Thyroid gland (tissue), 4 donors: ENCODE data around the gene CUEDC1. TPM values are rescaled to one million over a fixed set of nuclear protein-coding genes. Genes with fewer than 3 reads are reported as not detected.

Experiments used
- DNase-seq, 2 donors: peaks; one replicate each; pipeline ENCODE4 v3.0.0-alpha.2; 2019
- H3K27ac ChIP-seq, 3 donors: fragments of 200-600 bp; sonication (generic); 1 replicate in 2 of 3; 2 replicates in 1 of 3; pipeline ENCODE4 v1.5.1; 2016 to 2019; ENCODE audit warnings: mild to moderate bottlenecking in 1 of 3, moderate library complexity in 1 of 3
- H3K27me3 ChIP-seq: fragments of 200-600 bp; sonication (generic); one replicate; pipeline ENCODE4 v1.5.1; 2019
- H3K36me3 ChIP-seq, 2 donors: fragments of 200-600 bp; sonication (generic); one replicate each; pipeline ENCODE4 v1.5.1; 2016 to 2019
- H3K4me1 ChIP-seq, 2 donors: fragments of 200-600 bp; sonication (generic); one replicate each; pipeline ENCODE4 v1.5.1; 2017 to 2019
- H3K4me3 ChIP-seq, 3 donors: fragments of 200-600 bp; sonication (generic); replicated peaks in 1 of 3; 1 replicate in 2 of 3; 2 replicates in 1 of 3; pipeline ENCODE4 v1.5.1; 2016; ENCODE audit warnings: mild to moderate bottlenecking in 1 of 3
- H3K9me3 ChIP-seq: fragments of 200-600 bp; sonication (generic); one replicate; pipeline ENCODE4 v1.5.1; 2017
- CTCF ChIP-seq, 6 experiments: fragments of 200-600 bp in 3 of 6; fragments of 450-650 bp in 3 of 6; sonication (generic) in 3 of 6; IDR thresholded peaks; one replicate each; pipeline ENCODE4 v1.5.1; 2016 to 2019; ENCODE audit warnings: antibody characterized with exemption in 6 of 6, mild to moderate bottlenecking in 2 of 6, inconsistent platforms in 1 of 6, moderate library complexity in 1 of 6
- POLR2A ChIP-seq, 2 donors: fragments of 450-650 bp; IDR thresholded peaks; one replicate each; pipeline ENCODE4 v1.6.1; 2017; ENCODE audit warnings: antibody characterized with exemption in 2 of 2, mild to moderate bottlenecking in 2 of 2, moderate library complexity in 1 of 2
- WGBS, 2 donors: methylation state at CpG; one replicate each; pipeline ENCODE4 v1.1.5; 2017; 5-methylcytosine and 5-hydroxymethylcytosine counted together
- intact Hi-C: fragments of 100-400 bp; cut with DNase I; formaldehyde crosslinking; loops from one replicate; pipeline ENCODE4 v1.15.1; 2023
- total RNA-seq, 4 donors: library from RNA; depleted of rRNA; stranded (reverse); fragments of >200 nt; gene quantifications; one replicate each; pipeline ENCODE4 v1.2.3, GENCODE V29; 2016

CUEDC1 gene
- total RNA-seq, 4 donors from 2014 or later: 25.6 to 32.3 (median 29.9) TPM

DNA sequence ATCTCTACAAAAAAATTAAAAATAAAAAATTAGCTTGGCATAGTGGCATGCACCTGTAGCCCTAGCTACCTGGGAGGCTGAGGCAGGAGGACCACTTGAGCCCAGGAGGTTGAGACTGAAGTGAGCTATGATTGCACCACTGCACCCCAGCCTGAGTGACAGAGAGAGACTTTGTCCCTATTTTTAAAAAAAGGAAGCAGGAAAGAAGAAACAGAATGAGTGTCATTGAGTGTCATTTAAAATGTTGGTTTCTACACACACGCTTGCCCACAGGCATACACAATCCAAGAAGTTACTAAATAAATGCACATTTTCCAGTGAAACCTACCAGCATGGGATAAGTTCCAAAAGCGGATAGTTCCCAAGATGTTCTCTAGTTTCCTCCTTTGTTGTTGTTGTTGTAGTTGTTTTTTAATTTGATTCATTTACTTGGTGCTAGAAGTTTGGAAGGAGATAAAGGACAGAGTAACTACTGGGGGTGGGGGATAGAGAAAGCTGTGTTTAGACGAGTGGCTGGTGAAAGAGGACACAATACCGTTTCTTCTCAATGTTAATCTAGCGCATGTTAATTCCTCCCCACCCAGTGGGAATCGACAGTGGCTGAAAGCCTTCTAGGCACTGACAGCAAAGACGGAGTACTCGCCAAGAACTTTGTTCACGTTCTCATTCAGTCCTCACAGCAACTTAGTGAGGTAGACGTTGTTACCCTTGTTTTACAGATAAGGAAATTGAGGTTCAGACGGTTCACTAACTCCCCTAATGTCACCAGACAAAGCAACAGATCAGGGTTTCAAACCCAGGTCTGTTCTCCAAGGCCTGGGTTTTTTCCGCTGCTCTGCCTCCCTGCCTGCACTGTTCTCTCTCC is 122.7 kb downstream of the CUEDC1 start:
- WGBS, 2 donors: 43 to 51% methylated on average over 12 of the region's 12 CpGs

GRCh38 chr17:57830880-57831279 is 124.3 kb downstream of the CUEDC1 start:
- no peak for DNase-seq
- no peak overlapping the region for H3K27ac ChIP-seq
- H3K4me1 ChIP-seq: peaks cover 8 to 23% of the 10 kb centered on the region in 2 donors
- TF ChIP-seq CTCF (IDR thresholded peaks at IDR 0.05): no peak
- no peak for TF ChIP-seq POLR2A (IDR thresholded peaks at IDR 0.05)
- no peaks in the 10 kb centered on the region for H3K36me3 ChIP-seq
- intact Hi-C loops: loop anchor here (10.0 kb wide), 1 partner anchor 706 kb away; no protein-coding TSS in a partner anchor
- no peaks in the 10 kb centered on the region for H3K9me3 ChIP-seq
- H3K27me3 ChIP-seq: no peaks in the 10 kb centered on the region
- H3K4me3 ChIP-seq: no peak overlapping the region
- 86 to 94% methylated on average over 5 to 7 of the region's 7 CpGs for WGBS, 2 donors

More for the DNA sequence above, 122.7 kb downstream of the CUEDC1 start:
- no peak for TF ChIP-seq CTCF (IDR thresholded peaks at IDR 0.05)
- no peak for TF ChIP-seq POLR2A (IDR thresholded peaks at IDR 0.05)
- Histone ChIP-seq H3K4me3 (no peak overlapping the region), H3K4me1 (peaks cover 8 to 23% of the 10 kb centered on the region in 2 donors), H3K27me3 (no peaks in the 10 kb centered on the region), H3K27ac (peak overlapping the region in 1 of 3 donors; percentile 20), H3K9me3 (no peaks in the 10 kb centered on the region), H3K36me3 (no peaks in the 10 kb centered on the region)
- DNase-seq: no peak
- intact Hi-C loops: loop anchor here (10.0 kb wide), 1 partner anchor 708 kb away; no protein-coding TSS in a partner anchor

DNA sequence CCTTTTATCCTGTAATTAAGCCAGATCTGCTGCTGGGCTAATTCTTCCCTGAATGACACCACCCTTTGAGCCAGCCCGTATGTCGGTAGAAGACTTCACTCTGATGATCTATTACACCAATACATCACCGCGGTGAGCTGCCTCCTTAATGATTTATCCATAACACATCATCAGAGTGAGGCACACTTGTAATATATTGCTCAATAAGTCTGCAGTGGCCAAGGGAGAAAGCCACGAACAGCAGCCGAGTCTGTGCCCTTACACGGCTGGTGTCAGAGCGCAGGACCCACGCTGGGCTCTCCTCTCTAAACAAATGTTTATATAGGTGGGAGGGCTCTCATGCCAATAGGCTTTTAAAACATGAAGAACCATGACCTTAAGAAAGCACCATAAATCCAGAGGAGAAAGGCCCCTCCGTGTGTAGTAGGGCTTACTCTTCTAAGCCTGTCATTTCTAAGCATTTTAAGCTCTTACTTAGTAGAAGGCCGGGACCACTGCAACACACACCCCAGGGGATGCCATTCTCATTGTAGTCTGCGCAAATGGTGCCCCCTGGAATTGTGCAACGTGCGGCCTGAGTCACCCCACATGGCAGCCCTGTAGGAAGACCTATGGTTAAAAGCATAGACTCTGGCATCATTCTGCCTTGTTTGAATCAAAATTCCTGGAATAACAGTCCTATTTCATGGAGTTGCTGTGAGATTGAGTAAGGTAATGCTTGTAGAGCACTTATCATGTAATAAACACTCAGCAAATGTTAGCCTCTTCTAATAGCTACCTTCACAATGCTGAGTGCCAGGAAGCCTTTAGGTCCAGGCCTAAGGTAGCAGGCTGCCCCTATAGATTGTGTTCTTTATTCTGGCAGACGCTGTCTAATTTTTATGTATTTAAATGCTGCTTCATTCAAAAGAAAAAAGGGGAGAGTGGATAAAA is 131.5 kb downstream of the CUEDC1 start:
- intact Hi-C loops: no loop called here
- 76 to 81% methylated on average over 15 of the region's 15 CpGs for WGBS, 2 donors
- H3K27ac ChIP-seq: no peak overlapping the region
- DNase-seq: no peak
- H3K27me3 ChIP-seq: no peaks in the 10 kb centered on the region
- no peaks in the 10 kb centered on the region for H3K36me3 ChIP-seq
- H3K4me1 ChIP-seq: peaks cover 8 to 12% of the 10 kb centered on the region in 2 donors
- H3K9me3 ChIP-seq: no peaks in the 10 kb centered on the region
- TF ChIP-seq POLR2A (IDR thresholded peaks at IDR 0.05) (no peak), CTCF (IDR thresholded peaks at IDR 0.05) (no peak)
- H3K4me3 ChIP-seq: no peak overlapping the region

- intact Hi-C loops: no loop called here
- Histone ChIP-seq H3K4me3 (no peak overlapping the region), H3K27ac (no peak overlapping the region), H3K9me3 (no peaks in the 10 kb centered on the region), H3K4me1 (peaks cover 8 to 12% of the 10 kb centered on the region in 2 donors), H3K36me3 (no peaks in the 10 kb centered on the region), H3K27me3 (no peaks in the 10 kb centered on the region)
- no peak for TF ChIP-seq CTCF (IDR thresholded peaks at IDR 0.05)
- TF ChIP-seq POLR2A (IDR thresholded peaks at IDR 0.05): no peak
- 89 to 90% methylated on average over 5 of the region's 5 CpGs for WGBS, 2 donors
- DNase-seq: no peak
Observed at GRCh38 chr17:57819867-57820266, 135.3 kb downstream of the CUEDC1 start.
